ENCODE results near the gene HOXB2.

HOXB2 gene

DNA sequence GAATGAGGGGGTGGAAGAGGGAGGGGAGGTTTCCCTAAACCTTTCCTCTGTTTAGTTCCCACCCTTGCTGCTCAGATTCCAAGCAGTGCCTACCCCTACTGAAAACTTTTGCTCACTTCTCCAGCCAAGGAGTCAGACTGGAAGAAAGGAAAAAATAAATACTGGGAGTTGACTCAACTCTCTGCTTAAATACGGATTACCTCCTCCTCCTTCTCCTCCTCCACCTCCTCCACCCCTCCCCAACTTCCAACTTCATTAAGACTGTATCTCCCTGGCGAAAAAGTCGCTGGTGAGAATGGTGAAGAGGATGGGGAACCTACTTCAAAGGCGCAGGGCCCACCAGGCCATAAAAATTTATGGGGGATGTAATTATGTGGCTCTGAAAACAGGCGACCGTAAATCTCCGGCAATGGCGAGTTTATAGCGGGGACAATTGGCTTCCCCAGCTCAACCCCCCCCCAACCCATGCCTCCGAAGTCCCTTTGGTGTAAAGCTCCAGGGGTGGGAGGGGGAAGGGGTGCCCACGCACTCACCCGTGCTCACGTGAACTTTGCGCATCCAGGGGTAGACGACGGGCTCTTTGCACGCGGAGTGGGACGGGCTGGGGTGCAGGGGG lies 32.5 kb upstream of the HOXB2 start (continued):
- TF ChIP-seq ZNF785 (tag by site-specific recombination; IDR thresholded peaks at IDR 0.05) (0 out of 2 replicates have a peak, but pooled peaks have one; percentile 45), ZNF596 (tag by site-specific recombination; IDR thresholded peaks at IDR 0.05) (peak; percentile 90), ZNF341 (tag by site-specific recombination; IDR thresholded peaks at IDR 0.05; ENCODE audit: low read depth) (peak; percentile 60), ZBTB21 (tag by site-specific recombination; IDR thresholded peaks at IDR 0.05) (0 out of 2 replicates have a peak, but pooled peaks have one; percentile 42), SCRT2 (tag by site-specific recombination; IDR thresholded peaks at IDR 0.05) (peak; percentile 35; the same call in 1 of the 2 replicates), ZNF654 (tag by site-specific recombination; IDR thresholded peaks at IDR 0.05; ENCODE audit: low read depth) (peak; percentile 30; the same call in 1 of the 2 replicates), ZNF658 (tag by site-specific recombination; IDR thresholded peaks at IDR 0.05) (no peak), ZNF473 (tag by site-specific recombination; IDR thresholded peaks at IDR 0.05) (no peak), ZNF843 (tag by site-specific recombination; IDR thresholded peaks at IDR 0.05) (peak; percentile 99), ZNF791 (tag by site-specific recombination; IDR thresholded peaks at IDR 0.05) (no peak), ZNF501 (tag by site-specific recombination; IDR thresholded peaks at IDR 0.05) (peak; percentile 76; the same call in 1 of the 2 replicates), KLF16 (tag by site-specific recombination; IDR thresholded peaks at IDR 0.05) (peak; percentile 91), ZNF221 (tag by site-specific recombination; IDR thresholded peaks at IDR 0.05; ENCODE audit: borderline replicate concordance) (0 out of 2 replicates have a peak, but pooled peaks have one; percentile 39), ZSCAN23 (tag by site-specific recombination; IDR thresholded peaks at IDR 0.05) (0 out of 2 replicates have a peak, but pooled peaks have one; percentile 25), FEZF1 (tag by site-specific recombination; IDR thresholded peaks at IDR 0.05) (peak; percentile 98)
- TF ChIP-seq, protein P1, sequence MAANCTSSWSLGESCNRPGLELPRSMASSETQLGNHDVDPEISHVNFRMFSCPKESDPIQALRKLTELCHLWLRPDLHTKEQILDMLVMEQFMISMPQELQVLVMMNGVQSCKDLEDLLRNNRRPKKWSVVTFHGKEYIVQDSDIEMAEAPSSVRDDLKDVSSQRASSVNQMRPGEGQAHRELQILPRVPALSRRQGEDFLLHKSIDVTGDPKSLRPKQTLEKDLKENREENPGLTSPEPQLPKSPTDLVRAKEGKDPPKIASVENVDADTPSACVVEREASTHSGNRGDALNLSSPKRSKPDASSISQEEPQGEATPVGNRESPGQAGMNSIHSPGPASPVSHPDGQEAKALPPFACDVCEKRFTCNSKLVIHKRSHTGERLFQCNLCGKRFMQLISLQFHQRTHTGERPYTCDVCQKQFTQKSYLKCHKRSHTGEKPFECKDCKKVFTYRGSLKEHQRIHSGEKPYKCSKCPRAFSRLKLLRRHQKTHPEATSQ (tag by site-specific recombination; IDR thresholded peaks at IDR 0.05) = no peak
- TF ChIP-seq, protein P2, sequence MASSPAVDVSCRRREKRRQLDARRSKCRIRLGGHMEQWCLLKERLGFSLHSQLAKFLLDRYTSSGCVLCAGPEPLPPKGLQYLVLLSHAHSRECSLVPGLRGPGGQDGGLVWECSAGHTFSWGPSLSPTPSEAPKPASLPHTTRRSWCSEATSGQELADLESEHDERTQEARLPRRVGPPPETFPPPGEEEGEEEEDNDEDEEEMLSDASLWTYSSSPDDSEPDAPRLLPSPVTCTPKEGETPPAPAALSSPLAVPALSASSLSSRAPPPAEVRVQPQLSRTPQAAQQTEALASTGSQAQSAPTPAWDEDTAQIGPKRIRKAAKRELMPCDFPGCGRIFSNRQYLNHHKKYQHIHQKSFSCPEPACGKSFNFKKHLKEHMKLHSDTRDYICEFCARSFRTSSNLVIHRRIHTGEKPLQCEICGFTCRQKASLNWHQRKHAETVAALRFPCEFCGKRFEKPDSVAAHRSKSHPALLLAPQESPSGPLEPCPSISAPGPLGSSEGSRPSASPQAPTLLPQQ (tag by site-specific recombination; IDR thresholded peaks at IDR 0.05) = peak; percentile 98
- TF ChIP-seq, protein P3, sequence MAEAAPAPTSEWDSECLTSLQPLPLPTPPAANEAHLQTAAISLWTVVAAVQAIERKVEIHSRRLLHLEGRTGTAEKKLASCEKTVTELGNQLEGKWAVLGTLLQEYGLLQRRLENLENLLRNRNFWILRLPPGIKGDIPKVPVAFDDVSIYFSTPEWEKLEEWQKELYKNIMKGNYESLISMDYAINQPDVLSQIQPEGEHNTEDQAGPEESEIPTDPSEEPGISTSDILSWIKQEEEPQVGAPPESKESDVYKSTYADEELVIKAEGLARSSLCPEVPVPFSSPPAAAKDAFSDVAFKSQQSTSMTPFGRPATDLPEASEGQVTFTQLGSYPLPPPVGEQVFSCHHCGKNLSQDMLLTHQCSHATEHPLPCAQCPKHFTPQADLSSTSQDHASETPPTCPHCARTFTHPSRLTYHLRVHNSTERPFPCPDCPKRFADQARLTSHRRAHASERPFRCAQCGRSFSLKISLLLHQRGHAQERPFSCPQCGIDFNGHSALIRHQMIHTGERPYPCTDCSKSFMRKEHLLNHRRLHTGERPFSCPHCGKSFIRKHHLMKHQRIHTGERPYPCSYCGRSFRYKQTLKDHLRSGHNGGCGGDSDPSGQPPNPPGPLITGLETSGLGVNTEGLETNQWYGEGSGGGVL (tag by site-specific recombination; IDR thresholded peaks at IDR 0.05) = peak; percentile 93
- TF ChIP-seq, protein P4, sequence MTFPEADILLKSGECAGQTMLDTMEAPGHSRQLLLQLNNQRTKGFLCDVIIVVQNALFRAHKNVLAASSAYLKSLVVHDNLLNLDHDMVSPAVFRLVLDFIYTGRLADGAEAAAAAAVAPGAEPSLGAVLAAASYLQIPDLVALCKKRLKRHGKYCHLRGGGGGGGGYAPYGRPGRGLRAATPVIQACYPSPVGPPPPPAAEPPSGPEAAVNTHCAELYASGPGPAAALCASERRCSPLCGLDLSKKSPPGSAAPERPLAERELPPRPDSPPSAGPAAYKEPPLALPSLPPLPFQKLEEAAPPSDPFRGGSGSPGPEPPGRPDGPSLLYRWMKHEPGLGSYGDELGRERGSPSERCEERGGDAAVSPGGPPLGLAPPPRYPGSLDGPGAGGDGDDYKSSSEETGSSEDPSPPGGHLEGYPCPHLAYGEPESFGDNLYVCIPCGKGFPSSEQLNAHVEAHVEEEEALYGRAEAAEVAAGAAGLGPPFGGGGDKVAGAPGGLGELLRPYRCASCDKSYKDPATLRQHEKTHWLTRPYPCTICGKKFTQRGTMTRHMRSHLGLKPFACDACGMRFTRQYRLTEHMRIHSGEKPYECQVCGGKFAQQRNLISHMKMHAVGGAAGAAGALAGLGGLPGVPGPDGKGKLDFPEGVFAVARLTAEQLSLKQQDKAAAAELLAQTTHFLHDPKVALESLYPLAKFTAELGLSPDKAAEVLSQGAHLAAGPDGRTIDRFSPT (tag by site-specific recombination; IDR thresholded peaks at IDR 0.05) = peak; percentile 81
- TF ChIP-seq, protein P5, sequence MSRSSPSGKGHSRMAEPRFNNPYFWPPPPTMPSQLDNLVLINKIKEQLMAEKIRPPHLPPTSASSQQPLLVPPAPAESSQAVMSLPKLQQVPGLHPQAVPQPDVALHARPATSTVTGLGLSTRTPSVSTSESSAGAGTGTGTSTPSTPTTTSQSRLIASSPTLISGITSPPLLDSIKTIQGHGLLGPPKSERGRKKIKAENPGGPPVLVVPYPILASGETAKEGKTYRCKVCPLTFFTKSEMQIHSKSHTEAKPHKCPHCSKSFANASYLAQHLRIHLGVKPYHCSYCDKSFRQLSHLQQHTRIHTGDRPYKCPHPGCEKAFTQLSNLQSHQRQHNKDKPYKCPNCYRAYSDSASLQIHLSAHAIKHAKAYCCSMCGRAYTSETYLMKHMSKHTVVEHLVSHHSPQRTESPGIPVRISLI (tag by site-specific recombination; IDR thresholded peaks at IDR 0.05) = no peak
- TF ChIP-seq, protein P6, sequence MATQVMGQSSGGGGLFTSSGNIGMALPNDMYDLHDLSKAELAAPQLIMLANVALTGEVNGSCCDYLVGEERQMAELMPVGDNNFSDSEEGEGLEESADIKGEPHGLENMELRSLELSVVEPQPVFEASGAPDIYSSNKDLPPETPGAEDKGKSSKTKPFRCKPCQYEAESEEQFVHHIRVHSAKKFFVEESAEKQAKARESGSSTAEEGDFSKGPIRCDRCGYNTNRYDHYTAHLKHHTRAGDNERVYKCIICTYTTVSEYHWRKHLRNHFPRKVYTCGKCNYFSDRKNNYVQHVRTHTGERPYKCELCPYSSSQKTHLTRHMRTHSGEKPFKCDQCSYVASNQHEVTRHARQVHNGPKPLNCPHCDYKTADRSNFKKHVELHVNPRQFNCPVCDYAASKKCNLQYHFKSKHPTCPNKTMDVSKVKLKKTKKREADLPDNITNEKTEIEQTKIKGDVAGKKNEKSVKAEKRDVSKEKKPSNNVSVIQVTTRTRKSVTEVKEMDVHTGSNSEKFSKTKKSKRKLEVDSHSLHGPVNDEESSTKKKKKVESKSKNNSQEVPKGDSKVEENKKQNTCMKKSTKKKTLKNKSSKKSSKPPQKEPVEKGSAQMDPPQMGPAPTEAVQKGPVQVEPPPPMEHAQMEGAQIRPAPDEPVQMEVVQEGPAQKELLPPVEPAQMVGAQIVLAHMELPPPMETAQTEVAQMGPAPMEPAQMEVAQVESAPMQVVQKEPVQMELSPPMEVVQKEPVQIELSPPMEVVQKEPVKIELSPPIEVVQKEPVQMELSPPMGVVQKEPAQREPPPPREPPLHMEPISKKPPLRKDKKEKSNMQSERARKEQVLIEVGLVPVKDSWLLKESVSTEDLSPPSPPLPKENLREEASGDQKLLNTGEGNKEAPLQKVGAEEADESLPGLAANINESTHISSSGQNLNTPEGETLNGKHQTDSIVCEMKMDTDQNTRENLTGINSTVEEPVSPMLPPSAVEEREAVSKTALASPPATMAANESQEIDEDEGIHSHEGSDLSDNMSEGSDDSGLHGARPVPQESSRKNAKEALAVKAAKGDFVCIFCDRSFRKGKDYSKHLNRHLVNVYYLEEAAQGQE (tag by site-specific recombination; IDR thresholded peaks at IDR 0.05) = 0 out of 2 replicates have a peak, but pooled peaks have one; percentile 16
- TF ChIP-seq, protein P7, sequence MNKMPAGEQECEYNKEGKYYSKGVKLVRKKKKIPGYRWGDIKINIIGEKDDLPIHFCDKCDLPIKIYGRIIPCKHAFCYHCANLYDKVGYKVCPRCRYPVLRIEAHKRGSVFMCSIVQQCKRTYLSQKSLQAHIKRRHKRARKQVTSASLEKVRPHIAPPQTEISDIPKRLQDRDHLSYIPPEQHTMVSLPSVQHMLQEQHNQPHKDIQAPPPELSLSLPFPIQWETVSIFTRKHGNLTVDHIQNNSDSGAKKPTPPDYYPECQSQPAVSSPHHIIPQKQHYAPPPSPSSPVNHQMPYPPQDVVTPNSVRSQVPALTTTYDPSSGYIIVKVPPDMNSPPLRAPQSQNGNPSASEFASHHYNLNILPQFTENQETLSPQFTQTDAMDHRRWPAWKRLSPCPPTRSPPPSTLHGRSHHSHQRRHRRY (tag by site-specific recombination; IDR thresholded peaks at IDR 0.05) = peak; percentile 82; the same call in 1 of the 2 replicates
- TF ChIP-seq, protein P8, sequence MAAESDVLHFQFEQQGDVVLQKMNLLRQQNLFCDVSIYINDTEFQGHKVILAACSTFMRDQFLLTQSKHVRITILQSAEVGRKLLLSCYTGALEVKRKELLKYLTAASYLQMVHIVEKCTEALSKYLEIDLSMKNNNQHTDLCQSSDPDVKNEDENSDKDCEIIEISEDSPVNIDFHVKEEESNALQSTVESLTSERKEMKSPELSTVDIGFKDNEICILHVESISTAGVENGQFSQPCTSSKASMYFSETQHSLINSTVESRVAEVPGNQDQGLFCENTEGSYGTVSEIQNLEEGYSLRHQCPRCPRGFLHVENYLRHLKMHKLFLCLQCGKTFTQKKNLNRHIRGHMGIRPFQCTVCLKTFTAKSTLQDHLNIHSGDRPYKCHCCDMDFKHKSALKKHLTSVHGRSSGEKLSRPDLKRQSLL (tag by site-specific recombination; IDR thresholded peaks at IDR 0.05) = 0 out of 2 replicates have a peak, but pooled peaks have one; percentile 51
